Muscle of leg (tissue), 11 donors: Measurements from ENCODE around the gene RPL35A. TPM values are rescaled to one million over a fixed set of nuclear protein-coding genes. Genes with fewer than 3 reads are reported as not detected.

Experiments used
- DNase-seq: peaks from one replicate; pipeline ENCODE4 v3.0.0; 2013
- H3K27ac ChIP-seq: one replicate; pipeline ENCODE4 v1.5.1; 2013; ENCODE audit warnings: mild to moderate bottlenecking, low read length, control low read depth
- H3K27me3 ChIP-seq: one replicate; pipeline ENCODE4 v1.6.1; 2013; ENCODE audit warnings: low read length; ENCODE audit not compliant: control insufficient read depth, insufficient read depth
- H3K36me3 ChIP-seq: one replicate; pipeline ENCODE4 v1.6.1; 2013; ENCODE audit warnings: low read length; ENCODE audit not compliant: control insufficient read depth, insufficient read depth
- H3K4me1 ChIP-seq: one replicate; pipeline ENCODE4 v1.6.1; 2013; ENCODE audit warnings: low read length; ENCODE audit not compliant: control insufficient read depth, insufficient read depth
- H3K4me3 ChIP-seq: one replicate; pipeline ENCODE4 v1.5.1; 2013; ENCODE audit warnings: low read length, control low read depth
- H3K9me3 ChIP-seq: replicated peaks from 2 replicates; pipeline ENCODE4 v1.6.1; 2013; ENCODE audit warnings: low read depth, low read length; ENCODE audit not compliant: control insufficient read depth
- WGBS: methylation state at CpG from one replicate; pipeline ENCODE4 v1.1.5; 2013; ENCODE audit warnings: missing lambda C conversion rate; ENCODE audit not compliant: insufficient coverage; 5-methylcytosine and 5-hydroxymethylcytosine counted together
- polyA plus RNA-seq, 8 donors: library from polyadenylated mRNA; unstranded; fragments of 120-200 nt; gene quantifications; one replicate each; pipeline versions ENCODE4 v1.2.1 to v1.2.3, GENCODE V29; 2013; ENCODE audit warnings: inconsistent platforms in 1 of 8, low replicate concordance in 1 of 8; ENCODE audit not compliant: insufficient read length in 8 of 8, insufficient read depth in 1 of 8
- total RNA-seq: library from RNA; stranded (reverse); fragments of 120-200 nt; gene quantifications from one replicate; pipeline ENCODE4 v1.2.4, GENCODE V29; 2013

RPL35A gene
- total and polyA plus RNA-seq, 9 donors: 1,730 to 3,120 (median 2,132) TPM

DNA sequence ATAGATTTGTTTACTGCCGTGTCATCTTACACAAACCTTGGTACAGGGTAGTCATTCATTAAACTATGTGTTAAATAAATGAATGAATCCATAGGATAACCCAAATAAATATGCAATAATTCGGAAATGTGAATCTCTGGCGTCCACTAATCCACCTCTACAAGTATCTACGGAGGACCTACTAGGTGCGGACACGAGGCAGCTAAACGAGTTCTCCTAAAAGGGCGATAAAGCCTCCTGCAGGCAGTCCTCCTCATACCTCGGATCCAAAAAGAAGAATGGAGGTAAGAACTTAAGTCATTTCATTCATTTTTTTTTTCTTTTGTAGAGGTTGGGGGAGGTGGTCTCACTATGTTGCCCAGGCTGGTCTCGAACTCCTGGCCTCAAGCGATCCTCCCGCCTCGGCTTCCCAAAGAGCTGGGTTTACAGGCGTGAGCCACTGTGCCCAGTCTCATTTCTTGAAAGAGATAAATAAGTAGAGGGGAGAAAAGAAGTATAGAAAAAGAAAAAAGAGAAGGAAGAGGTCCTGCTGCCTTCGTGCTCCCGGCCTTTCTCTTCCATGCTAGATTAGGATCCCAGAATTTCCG, 706 bp upstream of the RPL35A start:
- Histone ChIP-seq H3K4me3 (peak overlapping the region; percentile 84), H3K4me1 (peaks cover 19% of the 10 kb centered on the region), H3K27ac (peak overlapping the region; percentile 89), H3K9me3 (no peaks in the 10 kb centered on the region), H3K36me3 (peaks cover 32% of the 10 kb centered on the region), H3K27me3 (no peaks in the 10 kb centered on the region)
- WGBS: no CpG with 5 or more reads among the region's 17 CpGs
- no peak for DNase-seq

- no peak for DNase-seq
- Histone ChIP-seq H3K9me3 (no peaks in the 10 kb centered on the region), H3K27ac (peak overlapping the region; percentile 89), H3K4me1 (peaks cover 19% of the 10 kb centered on the region), H3K4me3 (peak overlapping the region; percentile 84), H3K27me3 (no peaks in the 10 kb centered on the region), H3K36me3 (peaks cover 46% of the 10 kb centered on the region)
- 0% methylated on average over 6 of the region's 11 CpGs for WGBS
These were observed 679 bp downstream of the RPL35A start for GRCh38 chr3:197950677-197951061.

GRCh38 chr3:197951392-197951990, 1.5 kb downstream of the RPL35A start:
- Histone ChIP-seq H3K4me3 (peak overlapping the region; percentile 84), H3K36me3 (peaks cover 54% of the 10 kb centered on the region), H3K27ac (no peak overlapping the region), H3K4me1 (peaks cover 19% of the 10 kb centered on the region), H3K27me3 (no peaks in the 10 kb centered on the region), H3K9me3 (no peaks in the 10 kb centered on the region)
- WGBS: 90% methylated on average over 9 of the region's 21 CpGs
- DNase-seq: no peak

DNA sequence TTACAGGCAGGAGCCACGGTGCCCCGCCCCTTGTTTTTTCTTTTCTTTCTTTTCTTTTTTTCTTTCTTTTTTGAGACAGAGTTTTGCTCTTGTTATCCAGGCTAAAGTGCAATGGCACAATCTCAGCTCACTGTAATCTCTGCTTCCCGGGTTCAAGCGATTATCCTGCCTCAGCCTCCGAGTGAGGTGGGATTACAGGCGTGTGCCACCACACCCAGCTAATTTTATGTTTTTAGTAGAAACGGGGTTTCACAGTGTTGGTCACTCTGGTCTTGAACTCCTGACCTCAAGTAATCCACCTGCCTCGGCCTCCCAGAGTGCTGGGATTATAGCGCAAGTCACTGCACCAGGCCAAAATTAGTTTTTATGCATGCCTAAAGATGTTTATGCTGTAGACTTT, 2.5 kb downstream of the RPL35A start:
- H3K27me3 ChIP-seq: no peaks in the 10 kb centered on the region
- DNase-seq: no peak
- peaks cover 19% of the 10 kb centered on the region for H3K4me1 ChIP-seq
- H3K9me3 ChIP-seq: no peaks in the 10 kb centered on the region
- H3K27ac ChIP-seq: no peak overlapping the region
- no peak overlapping the region for H3K4me3 ChIP-seq
- H3K36me3 ChIP-seq: peaks cover 63% of the 10 kb centered on the region
- WGBS: 90% methylated on average over 7 of the region's 9 CpGs

GRCh38 chr3:197953325-197953724, 3.3 kb downstream of the RPL35A start:
- Histone ChIP-seq H3K27ac (no peak overlapping the region), H3K36me3 (peaks cover 63% of the 10 kb centered on the region), H3K4me3 (no peak overlapping the region), H3K27me3 (no peaks in the 10 kb centered on the region), H3K9me3 (no peaks in the 10 kb centered on the region), H3K4me1 (peaks cover 19% of the 10 kb centered on the region)
- 71% methylated on average over 5 of the region's 6 CpGs for WGBS
- DNase-seq: no peak

DNA sequence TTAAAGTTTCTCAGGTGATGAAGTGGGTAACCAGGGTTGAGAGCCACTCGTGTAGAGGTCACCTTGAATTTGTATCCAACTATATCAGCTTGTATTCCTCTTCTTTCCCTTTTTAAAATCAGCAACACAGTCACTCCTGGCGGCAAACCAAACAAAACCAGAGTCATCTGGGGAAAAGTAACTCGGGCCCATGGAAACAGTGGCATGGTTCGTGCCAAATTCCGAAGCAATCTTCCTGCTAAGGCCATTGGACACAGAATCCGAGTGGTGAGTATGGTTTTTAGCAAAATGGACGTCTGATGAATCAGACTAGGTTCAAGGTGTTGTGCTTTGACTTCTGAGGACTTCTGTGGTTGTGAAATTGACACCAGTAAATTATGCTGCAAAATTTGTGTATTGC, 3.9 kb downstream of the RPL35A start:
- Histone ChIP-seq H3K4me1 (peaks cover 19% of the 10 kb centered on the region), H3K27me3 (no peaks in the 10 kb centered on the region), H3K36me3 (peaks cover 63% of the 10 kb centered on the region), H3K27ac (no peak overlapping the region), H3K4me3 (no peak overlapping the region), H3K9me3 (no peaks in the 10 kb centered on the region)
- DNase-seq: no peak
- 75% methylated on average over 6 of the region's 7 CpGs for WGBS

GRCh38 chr3:197955892-197956477, 6.0 kb downstream of the RPL35A start:
- H3K27ac ChIP-seq: no peak overlapping the region
- H3K4me1 ChIP-seq: peaks cover 26% of the 10 kb centered on the region
- no peak for DNase-seq
- H3K9me3 ChIP-seq: no peaks in the 10 kb centered on the region
- no peaks in the 10 kb centered on the region for H3K27me3 ChIP-seq
- H3K4me3 ChIP-seq: no peak overlapping the region
- 89% methylated on average over 3 of the region's 4 CpGs for WGBS
- peaks cover 62% of the 10 kb centered on the region for H3K36me3 ChIP-seq

DNA sequence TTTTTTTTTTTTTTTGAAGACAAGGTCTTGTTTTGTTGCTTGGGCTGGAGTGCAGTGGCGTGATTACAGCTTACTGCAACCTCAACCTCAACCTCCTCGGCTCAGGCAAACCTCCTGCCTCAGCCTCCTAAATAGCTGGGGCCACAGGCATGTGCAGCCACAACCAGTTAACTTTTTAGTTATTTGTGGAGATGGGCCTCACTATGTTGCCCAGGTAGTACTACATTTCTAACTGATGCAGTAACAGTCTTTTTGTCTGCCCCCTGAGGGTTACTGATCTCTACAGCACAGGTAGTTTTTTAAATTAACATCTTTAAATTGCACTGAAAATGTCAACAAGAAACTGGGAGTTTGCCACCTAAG, 6.6 kb downstream of the RPL35A start:
- H3K9me3 ChIP-seq: no peaks in the 10 kb centered on the region
- no peak for DNase-seq
- peaks cover 20% of the 10 kb centered on the region for H3K4me1 ChIP-seq
- WGBS: no CpG with 5 or more reads among the region's 2 CpGs
- H3K27ac ChIP-seq: no peak overlapping the region
- H3K36me3 ChIP-seq: peaks cover 56% of the 10 kb centered on the region
- H3K4me3 ChIP-seq: no peak overlapping the region
- no peaks in the 10 kb centered on the region for H3K27me3 ChIP-seq

GRCh38 chr3:197957790-197958133, 7.8 kb downstream of the RPL35A start:
- no peak for DNase-seq
- H3K27me3 ChIP-seq: no peaks in the 10 kb centered on the region
- H3K4me1 ChIP-seq: peaks cover 12% of the 10 kb centered on the region
- H3K27ac ChIP-seq: peak overlapping the region; percentile 30
- 77% methylated on average over 5 of the region's 5 CpGs for WGBS
- H3K36me3 ChIP-seq: peaks cover 46% of the 10 kb centered on the region
- H3K9me3 ChIP-seq: no peaks in the 10 kb centered on the region
- no peak overlapping the region for H3K4me3 ChIP-seq

GRCh38 chr3:197958346-197958745, 8.4 kb downstream of the RPL35A start:
- Histone ChIP-seq H3K27ac (no peak overlapping the region), H3K27me3 (no peaks in the 10 kb centered on the region), H3K4me1 (peaks cover 12% of the 10 kb centered on the region), H3K36me3 (peaks cover 40% of the 10 kb centered on the region), H3K9me3 (no peaks in the 10 kb centered on the region), H3K4me3 (no peak overlapping the region)
- DNase-seq: no peak
- no CpG with 5 or more reads among the region's 4 CpGs for WGBS
